Endothelial cell of umbilical vein (primary cell): ENCODE measurements around the gene FAM118B. TPM values are rescaled to one million over a fixed set of nuclear protein-coding genes. Genes with fewer than 3 reads are reported as not detected.

Experiments used
- BruUV-seq: library from RNA; stranded (reverse); fragments of 400-500 nt; replicated peaks from 2 replicates; lab custom pipeline; 2021; lab: Mats Ljungman, UMichigan
- CTCF ChIA-PET: fragments of 300-600, 350-600 bp; sonication (Branson Sonifier 250); formaldehyde crosslinking; loops from one replicate; lab custom pipeline; 2021; ENCODE audit warnings: antibody characterized with exemption, inconsistent platforms; lab: Charles Lee
- POLR2A ChIA-PET: fragments of 300-600, 350-600 bp; sonication (Branson Sonifier 250); formaldehyde crosslinking; loops from one replicate; lab custom pipeline; 2021; ENCODE audit warnings: antibody characterized with exemption, inconsistent platforms; lab: Charles Lee
- DNase-seq: peaks from one replicate; pipeline ENCODE4 v3.0.0-alpha.2; 2011; ENCODE audit warnings: low read depth, low spot score
- FAIRE-seq: peaks from 2 replicates; lab custom pipeline; 2011; peaks lifted over from hg19 to GRCh38; lab: Jason Lieb, UNC
- H2AFZ ChIP-seq: 2 replicates; pipeline ENCODE4 v1.6.0; 2012; ENCODE audit warnings: low read depth, low read length, control low read depth, inconsistent platforms
- H3K27ac ChIP-seq: 2 replicates; pipeline ENCODE4 v1.5.1; 2011; ENCODE audit warnings: low read depth, mild to moderate bottlenecking, control low read depth, low read length, moderate library complexity; ENCODE audit not compliant: insufficient read depth
- H3K27me3 ChIP-seq, 2 experiments: 2 replicates each; pipeline versions ENCODE4 v1.6.0 to v1.6.1; 2011; ENCODE audit warnings: low read length in 2 of 2, mixed read lengths in 1 of 2; ENCODE audit not compliant: control insufficient read depth in 2 of 2, insufficient read depth in 2 of 2
- H3K36me3 ChIP-seq, 2 experiments: 2 replicates in 1 of 2; 3 replicates in 1 of 2; pipeline ENCODE4 v1.5.1; 2011; ENCODE audit warnings: low read length in 2 of 2, mild to moderate bottlenecking in 1 of 2, moderate library complexity in 1 of 2; ENCODE audit not compliant: control insufficient read depth in 2 of 2, insufficient read depth in 2 of 2; ENCODE audit errors: extremely low read depth in 1 of 2
- H3K4me1 ChIP-seq: 3 replicates; pipeline ENCODE4 v1.5.1; 2011; ENCODE audit warnings: mild to moderate bottlenecking, low read length; ENCODE audit not compliant: control insufficient read depth, insufficient read depth; ENCODE audit errors: extremely low read depth
- H3K4me2 ChIP-seq: 2 replicates; pipeline ENCODE4 v1.6.1; 2011; ENCODE audit warnings: low read length, control low read depth, mixed read lengths; ENCODE audit not compliant: insufficient read depth
- H3K4me3 ChIP-seq, 3 experiments: fragments of 200-600 bp in 1 of 3; sonication (generic), shearing (Covaris generic) in 1 of 3; replicated peaks in 1 of 3; 2 replicates each; pipeline ENCODE4 v1.5.1; 2011 to 2016; ENCODE audit warnings: control low read depth in 3 of 3, low read length in 3 of 3, mild to moderate bottlenecking in 2 of 3, inconsistent platforms in 1 of 3, low read depth in 1 of 3, moderate library complexity in 1 of 3; ENCODE audit not compliant: insufficient read depth in 1 of 3
- H3K79me2 ChIP-seq: 2 replicates; pipeline ENCODE4 v1.6.0; 2012; ENCODE audit warnings: low read length, inconsistent platforms; ENCODE audit not compliant: control insufficient read depth, insufficient read depth
- H3K9ac ChIP-seq: replicated peaks from 2 replicates; pipeline ENCODE3; 2011; ENCODE audit warnings: low read length, control low read depth; ENCODE audit not compliant: insufficient read depth; ENCODE audit errors: extremely low read depth
- H3K9me1 ChIP-seq: replicated peaks from 3 replicates; pipeline ENCODE4 v1.6.0; 2011; ENCODE audit warnings: mild to moderate bottlenecking, low read length; ENCODE audit not compliant: control insufficient read depth, insufficient read depth; ENCODE audit errors: extremely low read depth
- H3K9me3 ChIP-seq: replicated peaks from 2 replicates; pipeline ENCODE4 v1.5.1; 2012; ENCODE audit warnings: low read length, inconsistent platforms; ENCODE audit not compliant: control insufficient read depth, insufficient read depth
- H4K20me1 ChIP-seq: replicated peaks from 2 replicates; pipeline ENCODE3; 2011; ENCODE audit warnings: mild to moderate bottlenecking, low read length; ENCODE audit not compliant: control insufficient read depth, insufficient read depth; ENCODE audit errors: extremely low read depth
- CTCF ChIP-seq, 2 donors: IDR thresholded peaks; 1 replicate in 1 of 2; 2 replicates in 1 of 2; pipeline ENCODE4 v1.5.1; 2011; ENCODE audit warnings: low read length in 2 of 2, mild to moderate bottlenecking in 2 of 2, moderate library complexity in 2 of 2, control low read depth in 1 of 2, inconsistent platforms in 1 of 2, low read depth in 1 of 2; ENCODE audit not compliant: insufficient read depth in 1 of 2; ENCODE audit errors: extremely low read depth in 1 of 2
- EZH2 ChIP-seq: IDR thresholded peaks from 2 replicates; pipeline ENCODE4 v1.6.1; 2012; ENCODE audit warnings: borderline replicate concordance, low read depth, mild to moderate bottlenecking, moderate library complexity, low read length, inconsistent platforms; ENCODE audit not compliant: severe bottlenecking
- FOS ChIP-seq: IDR thresholded peaks from 2 replicates; pipeline ENCODE4 v1.6.1; 2011; ENCODE audit warnings: mild to moderate bottlenecking, low read length, moderate library complexity, borderline replicate concordance; ENCODE audit not compliant: insufficient read depth
- GATA2 ChIP-seq: IDR thresholded peaks from 2 replicates; pipeline ENCODE4 v1.7.0; 2011; ENCODE audit warnings: low read depth, mild to moderate bottlenecking, moderate library complexity, mixed read lengths, low read length; ENCODE audit not compliant: insufficient read length, insufficient read depth
- JUN ChIP-seq: IDR thresholded peaks from 2 replicates; pipeline ENCODE4 v1.6.1; 2011; ENCODE audit warnings: borderline replicate concordance, low read depth; ENCODE audit not compliant: insufficient read length, insufficient read depth
- MAX ChIP-seq: IDR thresholded peaks from 2 replicates; pipeline ENCODE4 v1.6.1; 2011; ENCODE audit not compliant: insufficient read depth, insufficient read length
- MYC ChIP-seq: IDR thresholded peaks from one replicate; pipeline ENCODE4 v1.6.1; 2011; ENCODE audit warnings: mild to moderate bottlenecking, low read depth, low read length
- POLR2A ChIP-seq: IDR thresholded peaks from 2 replicates; pipeline ENCODE4 v1.6.1; 2012; ENCODE audit warnings: low read depth, mild to moderate bottlenecking, control low read depth, low read length
- POLR2AphosphoS5 ChIP-seq: IDR thresholded peaks from 2 replicates; pipeline ENCODE4 v1.6.1; 2012; ENCODE audit warnings: low read depth, mild to moderate bottlenecking, control low read depth, low read length, moderate library complexity; ENCODE audit not compliant: insufficient read depth
- dilution Hi-C: fragments of 300-500 bp; cut with MboI; formaldehyde crosslinking; loops from one replicate; pipeline ENCODE4 v1.15.0; 2019; ENCODE audit warnings: low sequenced_read_pairs; ENCODE audit not compliant: extremely low pct_ligation_motif_present
- intact Hi-C: fragments of 100-400 bp; cut with micrococcal nuclease; formaldehyde crosslinking; loops from one replicate; pipeline ENCODE4 v1.10.0; 2022
- polyA plus RNA-seq, 4 experiments: library from polyadenylated mRNA; depleted of rRNA in 3 of 4; stranded (reverse) in 3 of 4; unstranded in 1 of 4; fragments of >200 nt; gene quantifications; 2 replicates each; pipeline versions ENCODE4 v1.2.1 to v1.2.3, GENCODE V29; 2011 to 2012; ENCODE audit warnings: missing spikeins in 1 of 4
- total RNA-seq: library from RNA; stranded (reverse); gene quantifications from 2 replicates; pipeline ENCODE4 v1.2.3, GENCODE V29; 2021

FAM118B gene
- total and polyA plus RNA-seq, 2 donors (not counting 3 experiments of a cell fraction or from before 2014, with no cell fraction given), result 26.6 to 35.8 TPM

- no peaks in the 10 kb centered on the region for H3K4me1 ChIP-seq
- H3K9me3 ChIP-seq, result no peaks in the 10 kb centered on the region
- BruUV-seq, result no TSS peak
- no peak for DNase-seq
- CTCF ChIA-PET, result no interaction called here
- no peak overlapping the region for H3K9ac ChIP-seq
- TF ChIP-seq MYC (no peak), JUN (no peak), MAX (no peak), CTCF (IDR thresholded peaks at IDR 0.05; ENCODE audit: extremely low read depth in 1 of 2, insufficient read depth in 1 of 2, low read depth in 1 of 2, low read length in 2 of 2) (no peak)
- POLR2A ChIA-PET, result no interaction called here
- intact Hi-C loops, result no loop called here
- no peak overlapping the region for H3K27ac ChIP-seq
- H3K27me3 ChIP-seq, result peaks cover 0 to 6% of the 10 kb centered on the region in 2 experiments
- dilution Hi-C loops, result no loop called here
- H3K4me2 ChIP-seq, result no peak overlapping the region
- H3K36me3 ChIP-seq, result no peaks in the 10 kb centered on the region
- H3K9me1 ChIP-seq, result no peaks in the 10 kb centered on the region
- FAIRE-seq, result no peak
- no peaks in the 10 kb centered on the region for H4K20me1 ChIP-seq
- H3K79me2 ChIP-seq, result no peaks in the 10 kb centered on the region
- H3K4me3 ChIP-seq, result no peak overlapping the region
- no peak overlapping the region for H2AFZ ChIP-seq
Observed at GRCh38 chr11:126169291-126169690, 42.3 kb upstream of the FAM118B start.

DNA sequence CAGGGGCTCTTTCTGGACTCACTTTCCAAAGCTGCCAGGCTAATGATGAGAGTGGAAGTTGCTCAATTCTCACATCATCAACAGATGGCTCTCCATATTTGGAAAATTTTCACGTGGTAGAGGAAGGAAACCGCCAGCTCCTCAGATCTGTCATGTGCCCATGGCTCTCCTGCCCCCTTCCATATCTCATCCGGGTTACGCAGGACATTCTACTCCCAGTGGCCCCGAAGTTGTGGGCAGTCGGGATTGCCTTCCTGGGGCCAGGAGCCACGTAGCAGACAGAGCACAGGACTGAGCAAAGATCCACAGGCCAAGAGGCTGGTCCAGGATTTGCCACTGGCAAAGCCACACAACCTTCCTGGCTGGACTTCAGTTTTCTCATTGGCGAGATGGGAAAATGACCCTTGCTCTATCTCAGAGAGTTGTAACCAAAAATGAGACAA, 39.0 kb upstream of the FAM118B start:
- Histone ChIP-seq H3K4me1 (peaks cover 3% of the 10 kb centered on the region), H3K9me3 (no peaks in the 10 kb centered on the region), H3K27ac (no peak overlapping the region), H3K4me2 (no peak overlapping the region), H3K9me1 (no peaks in the 10 kb centered on the region), H3K9ac (no peak overlapping the region), H3K79me2 (no peaks in the 10 kb centered on the region), H3K4me3 (no peak overlapping the region), H3K36me3 (no peaks in the 10 kb centered on the region), H2AFZ (no peak overlapping the region), H3K27me3 (peaks cover 0 to 3% of the 10 kb centered on the region in 2 experiments), H4K20me1 (no peaks in the 10 kb centered on the region)
- dilution Hi-C loops, result no loop called here
- DNase-seq (no peak), FAIRE-seq (no peak)
- no peak for TF ChIP-seq MYC
- no peak for TF ChIP-seq FOS
- TF ChIP-seq GATA2, result no peak
- no peak for TF ChIP-seq POLR2AphosphoS5
- no peak for TF ChIP-seq CTCF (IDR thresholded peaks at IDR 0.05; ENCODE audit: extremely low read depth in 1 of 2, insufficient read depth in 1 of 2, low read depth in 1 of 2, low read length in 2 of 2)
- no peak for TF ChIP-seq MAX
- no peak for TF ChIP-seq POLR2A
- no peak for TF ChIP-seq EZH2
- TF ChIP-seq JUN, result no peak
- CTCF ChIA-PET, result no interaction called here
- POLR2A ChIA-PET, result no interaction called here
- no TSS peak for BruUV-seq
- intact Hi-C loops, result no loop called here
